CD14-positive monocyte (primary cell): ENCODE data around the gene STXBP4. TPM values are rescaled to one million over a fixed set of nuclear protein-coding genes. Genes with fewer than 3 reads are reported as not detected.
A peak's percentile ranks its signal among the peaks of the same experiment; 100 is the strongest.

Experiments used
- DNase-seq, 3 donors: peaks; one replicate each; pipeline ENCODE4 v3.0.0-alpha.2; 2011 to 2022
- H2AFZ ChIP-seq: 2 replicates; pipeline ENCODE4 v1.6.0; 2012; ENCODE audit warnings: mild to moderate bottlenecking, low read depth, low read length, inconsistent platforms; ENCODE audit not compliant: insufficient read depth, poor library complexity, severe bottlenecking
- H3K27ac ChIP-seq, 2 donors: 1 replicate in 1 of 2; 2 replicates in 1 of 2; pipeline ENCODE4 v1.5.1; 2012 to 2013; ENCODE audit warnings: low read length in 2 of 2, control low read depth in 1 of 2, inconsistent platforms in 1 of 2, low read depth in 1 of 2, mild to moderate bottlenecking in 1 of 2
- H3K27me3 ChIP-seq, 2 donors: one replicate each; pipeline versions ENCODE4 v1.6.0 to v1.6.1; 2011 to 2013; ENCODE audit warnings: low read length in 2 of 2; ENCODE audit not compliant: control insufficient read depth in 2 of 2, insufficient read depth in 2 of 2
- H3K36me3 ChIP-seq, 2 donors: replicated peaks in 1 of 2; 1 replicate in 1 of 2; 2 replicates in 1 of 2; pipeline versions ENCODE4 v1.5.1 to v1.6.1; 2012 to 2013; ENCODE audit warnings: low read length in 2 of 2, control low read depth in 1 of 2, inconsistent platforms in 1 of 2, mild to moderate bottlenecking in 1 of 2; ENCODE audit not compliant: insufficient read depth in 2 of 2, control insufficient read depth in 1 of 2
- H3K4me1 ChIP-seq, 2 donors: 1 replicate in 1 of 2; 2 replicates in 1 of 2; pipeline versions ENCODE4 v1.5.1 to v1.6.1; 2012 to 2013; ENCODE audit warnings: low read length in 2 of 2, control low read depth in 1 of 2, inconsistent platforms in 1 of 2, mild to moderate bottlenecking in 1 of 2, moderate library complexity in 1 of 2; ENCODE audit not compliant: insufficient read depth in 2 of 2, control insufficient read depth in 1 of 2
- H3K4me2 ChIP-seq: replicated peaks from 2 replicates; pipeline ENCODE3; 2012; ENCODE audit warnings: low read length, moderate library complexity, mild to moderate bottlenecking; ENCODE audit not compliant: poor library complexity, severe bottlenecking; ENCODE audit errors: extremely low read depth
- H3K4me3 ChIP-seq, 3 experiments: fragments of 200-600 bp in 1 of 3; sonication (generic) in 1 of 3; replicated peaks in 1 of 3; 1 replicate in 2 of 3; 2 replicates in 1 of 3; pipeline ENCODE4 v1.5.1; 2011 to 2013; ENCODE audit warnings: low read length in 3 of 3, mild to moderate bottlenecking in 3 of 3, control low read depth in 2 of 3, low read depth in 2 of 3, inconsistent platforms in 1 of 3, moderate library complexity in 1 of 3
- H3K79me2 ChIP-seq: 2 replicates; pipeline ENCODE4 v1.6.0; 2012; ENCODE audit warnings: mild to moderate bottlenecking, control low read depth, inconsistent platforms, low read length, moderate library complexity; ENCODE audit not compliant: insufficient read depth
- H3K9ac ChIP-seq: 2 replicates; pipeline ENCODE4 v1.6.0; 2017; ENCODE audit warnings: low read length, mild to moderate bottlenecking; ENCODE audit not compliant: insufficient read depth, poor library complexity, severe bottlenecking
- H3K9me3 ChIP-seq, 2 donors: replicated peaks in 1 of 2; 1 replicate in 1 of 2; 2 replicates in 1 of 2; pipeline versions ENCODE4 v1.5.1 to v1.6.1; 2012 to 2013; ENCODE audit warnings: low read length in 2 of 2, control low read depth in 1 of 2; ENCODE audit not compliant: control insufficient read depth in 1 of 2, insufficient read depth in 1 of 2
- H4K20me1 ChIP-seq: 2 replicates; pipeline ENCODE4 v1.6.0; 2012; ENCODE audit warnings: mild to moderate bottlenecking, low read length, control low read depth, moderate library complexity; ENCODE audit not compliant: insufficient read depth
- H3K27ac Mint-ChIP-seq, 7 donors: one replicate each; pipeline ENCODE4 v1.8.0; 2020; ENCODE audit warnings: mild to moderate bottlenecking in 7 of 7, mixed read lengths in 7 of 7, moderate library complexity in 6 of 7, inconsistent platforms in 2 of 7
- H3K27me3 Mint-ChIP-seq, 3 donors: one replicate each; pipeline ENCODE4 v1.8.0; 2021 to 2022; ENCODE audit warnings: low read depth in 3 of 3, mild to moderate bottlenecking in 3 of 3, mixed read lengths in 3 of 3, moderate library complexity in 3 of 3, inconsistent platforms in 1 of 3
- H3K36me3 Mint-ChIP-seq, 2 donors: one replicate each; pipeline ENCODE4 v1.8.0; 2020; ENCODE audit warnings: mixed read lengths in 2 of 2, inconsistent platforms in 1 of 2, mild to moderate bottlenecking in 1 of 2
- H3K4me1 Mint-ChIP-seq: one replicate; pipeline ENCODE4 v1.8.0; 2020; ENCODE audit warnings: mild to moderate bottlenecking, mixed read lengths
- H3K4me3 Mint-ChIP-seq, 2 donors: one replicate each; pipeline ENCODE4 v1.8.0; 2020; ENCODE audit warnings: mild to moderate bottlenecking in 2 of 2, mixed read lengths in 2 of 2, moderate library complexity in 1 of 2
- H3K9me3 Mint-ChIP-seq, 7 donors: one replicate each; pipeline ENCODE4 v1.8.0; 2020 to 2022; ENCODE audit warnings: mixed read lengths in 7 of 7, mild to moderate bottlenecking in 6 of 7, moderate library complexity in 6 of 7, inconsistent platforms in 2 of 7
- WGBS: methylation state at CpG from one replicate; pipeline ENCODE4 v1.1.5; 2013; ENCODE audit warnings: missing lambda C conversion rate; ENCODE audit not compliant: insufficient coverage; 5-methylcytosine and 5-hydroxymethylcytosine counted together
- intact Hi-C, 2 donors: fragments of 100-400 bp; cut with micrococcal nuclease; formaldehyde crosslinking; loops; one replicate each; pipeline versions ENCODE4 v1.15.0 to v1.15.1; 2023
- polyA plus RNA-seq, 3 donors: library from polyadenylated mRNA; depleted of rRNA in 1 of 3; unstranded in 2 of 3; stranded (reverse) in 1 of 3; fragments of 300-500 nt in 2 of 3; fragments of >200 nt in 1 of 3; fragmentation: Illumina TruSeq in 2 of 3; gene quantifications; 1 replicate in 2 of 3; 2 replicates in 1 of 3; pipeline ENCODE4 v1.2.3, GENCODE V29; 2012 to 2021
- TF ChIP-seq, protein P1 (sequence below): fragments of 200-600 bp; IDR thresholded peaks from one replicate; pipeline ENCODE4 v1.8.0; 2022; ENCODE audit warnings: antibody characterized with exemption, mild to moderate bottlenecking

Gene STXBP4
- polyA plus RNA-seq, 3 donors: 0.27 to 1.8 (median 0.44) TPM

DNA sequence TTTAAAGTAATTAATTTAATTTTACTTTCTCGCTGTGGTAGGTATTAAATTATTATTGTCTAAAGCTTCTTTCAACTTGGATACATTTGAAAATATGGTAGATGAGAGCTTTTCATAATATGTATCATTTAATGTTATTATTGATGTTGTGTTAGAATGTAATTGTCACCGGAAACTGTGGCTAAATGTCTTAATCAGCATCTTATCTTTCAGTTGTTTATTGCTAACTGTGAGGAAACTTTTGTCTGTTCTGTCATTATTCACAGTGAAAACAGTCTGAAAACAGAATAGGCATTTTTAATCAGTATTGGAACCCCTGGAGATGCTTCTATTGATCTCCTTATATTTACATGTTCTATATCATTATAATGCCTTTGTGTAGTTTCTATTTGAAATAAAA lies 120.7 kb downstream of the STXBP4 start:
- no peak overlapping the region for H2AFZ ChIP-seq
- Mint-ChIP-seq H3K9me3 (peaks cover 0 to 2% (median 0%) of the 10 kb centered on the region in 7 donors), H3K36me3 (no peaks in the 10 kb centered on the region), H3K4me3 (no peak overlapping the region), H3K4me1 (peaks cover 21% of the 10 kb centered on the region), H3K27me3 (no peaks in the 10 kb centered on the region), H3K27ac (no peak overlapping the region)
- no peak for DNase-seq
- H3K36me3 ChIP-seq: no peaks in the 10 kb centered on the region
- TF ChIP-seq, protein P1, sequence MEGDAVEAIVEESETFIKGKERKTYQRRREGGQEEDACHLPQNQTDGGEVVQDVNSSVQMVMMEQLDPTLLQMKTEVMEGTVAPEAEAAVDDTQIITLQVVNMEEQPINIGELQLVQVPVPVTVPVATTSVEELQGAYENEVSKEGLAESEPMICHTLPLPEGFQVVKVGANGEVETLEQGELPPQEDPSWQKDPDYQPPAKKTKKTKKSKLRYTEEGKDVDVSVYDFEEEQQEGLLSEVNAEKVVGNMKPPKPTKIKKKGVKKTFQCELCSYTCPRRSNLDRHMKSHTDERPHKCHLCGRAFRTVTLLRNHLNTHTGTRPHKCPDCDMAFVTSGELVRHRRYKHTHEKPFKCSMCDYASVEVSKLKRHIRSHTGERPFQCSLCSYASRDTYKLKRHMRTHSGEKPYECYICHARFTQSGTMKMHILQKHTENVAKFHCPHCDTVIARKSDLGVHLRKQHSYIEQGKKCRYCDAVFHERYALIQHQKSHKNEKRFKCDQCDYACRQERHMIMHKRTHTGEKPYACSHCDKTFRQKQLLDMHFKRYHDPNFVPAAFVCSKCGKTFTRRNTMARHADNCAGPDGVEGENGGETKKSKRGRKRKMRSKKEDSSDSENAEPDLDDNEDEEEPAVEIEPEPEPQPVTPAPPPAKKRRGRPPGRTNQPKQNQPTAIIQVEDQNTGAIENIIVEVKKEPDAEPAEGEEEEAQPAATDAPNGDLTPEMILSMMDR: no peak
- no peaks in the 10 kb centered on the region for H3K79me2 ChIP-seq
- H3K27me3 ChIP-seq: no peaks in the 10 kb centered on the region
- H3K4me1 ChIP-seq: peaks cover 4 to 6% of the 10 kb centered on the region in 2 donors
- no CpG with 5 or more reads among the region's 2 CpGs for WGBS
- H4K20me1 ChIP-seq: no peaks in the 10 kb centered on the region
- H3K4me3 ChIP-seq: no peak overlapping the region
- no peak overlapping the region for H3K27ac ChIP-seq
- H3K4me2 ChIP-seq: no peak overlapping the region
- intact Hi-C loops: no loop called here
- H3K9me3 ChIP-seq: no peaks in the 10 kb centered on the region
- no peak overlapping the region for H3K9ac ChIP-seq

DNA sequence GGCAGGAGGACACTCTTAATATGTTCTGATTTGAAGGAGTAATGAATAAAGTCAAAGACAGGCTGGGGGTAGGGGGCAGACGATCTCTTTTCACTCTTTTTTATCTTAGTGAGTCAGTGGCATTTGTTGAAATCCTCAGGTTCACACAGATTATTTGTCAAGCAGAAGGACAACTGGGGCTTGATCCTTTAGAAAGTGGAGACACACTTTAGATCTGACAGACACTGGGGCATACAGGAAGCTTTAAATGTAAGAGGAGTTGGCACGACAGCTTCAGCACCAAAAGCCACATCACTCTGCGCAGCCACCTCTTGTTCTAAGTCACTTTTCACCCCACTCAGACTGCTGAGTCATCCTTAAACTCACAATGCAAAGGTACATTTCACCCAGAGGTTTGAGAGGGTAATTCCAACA lies 121.5 kb downstream of the STXBP4 start:
- Histone ChIP-seq H3K4me2 (no peak overlapping the region), H3K27ac (no peak overlapping the region), H3K27me3 (no peaks in the 10 kb centered on the region), H3K36me3 (no peaks in the 10 kb centered on the region), H2AFZ (peak overlapping the region; percentile 5), H3K9me3 (no peaks in the 10 kb centered on the region), H3K4me3 (no peak overlapping the region), H3K79me2 (no peaks in the 10 kb centered on the region), H4K20me1 (no peaks in the 10 kb centered on the region), H3K4me1 (peaks cover 4 to 6% of the 10 kb centered on the region in 2 donors), H3K9ac (no peak overlapping the region)
- no peak overlapping the region for H3K4me3 Mint-ChIP-seq
- H3K36me3 Mint-ChIP-seq: no peaks in the 10 kb centered on the region
- no CpG with 5 or more reads among the region's 3 CpGs for WGBS
- no peaks in the 10 kb centered on the region for H3K27me3 Mint-ChIP-seq
- peaks cover 0 to 2% (median 0%) of the 10 kb centered on the region in 7 donors for H3K9me3 Mint-ChIP-seq
- peaks cover 21% of the 10 kb centered on the region for H3K4me1 Mint-ChIP-seq
- H3K27ac Mint-ChIP-seq: no peak overlapping the region
- no peak for DNase-seq
- TF ChIP-seq, protein P1: no peak
- intact Hi-C loops: no loop called here
